Hepatocyte (in vitro differentiated cells): Measurements from ENCODE around the gene IL17RD.

ENCODE experiments used
- CTCF ChIP-seq: fragments of 200-600 bp; sonication (generic); IDR thresholded peaks from 2 replicates; pipeline ENCODE4 v1.5.1; 2016; ENCODE audit warnings: antibody characterized with exemption, mild to moderate bottlenecking; ENCODE audit not compliant: poor library complexity
- EZH2phosphoT487 ChIP-seq: fragments of 200-600 bp; sonication (generic); IDR thresholded peaks from one replicate; pipeline ENCODE4 v1.6.1; 2018; ENCODE audit warnings: antibody characterized with exemption, mild to moderate bottlenecking, low read depth, moderate library complexity; ENCODE audit not compliant: unreplicated experiment, severe bottlenecking

- TF ChIP-seq CTCF (no peak), EZH2phosphoT487 (no peak)
Observed at GRCh38 chr3:57078344-57078634, 86.9 kb downstream of the IL17RD start.
